GM18873 (cell line): ENCODE data around the gene TENT5D.
"Not testable (repeated sequence)": the region's sequence is repeated elsewhere in the genome, so short reads cannot be mapped to it uniquely, and the experiment has no call there.

Source experiments
- ATAC-seq: cut with Tn5 transposase; IDR thresholded peaks from one replicate; pipeline ENCODE4 v1.9.1; 2021; ENCODE audit warnings: mild to moderate bottlenecking, moderate library complexity, moderate number of reproducible peaks; ENCODE audit not compliant: unreplicated experiment, low FRiP score

The TENT5D gene

DNA sequence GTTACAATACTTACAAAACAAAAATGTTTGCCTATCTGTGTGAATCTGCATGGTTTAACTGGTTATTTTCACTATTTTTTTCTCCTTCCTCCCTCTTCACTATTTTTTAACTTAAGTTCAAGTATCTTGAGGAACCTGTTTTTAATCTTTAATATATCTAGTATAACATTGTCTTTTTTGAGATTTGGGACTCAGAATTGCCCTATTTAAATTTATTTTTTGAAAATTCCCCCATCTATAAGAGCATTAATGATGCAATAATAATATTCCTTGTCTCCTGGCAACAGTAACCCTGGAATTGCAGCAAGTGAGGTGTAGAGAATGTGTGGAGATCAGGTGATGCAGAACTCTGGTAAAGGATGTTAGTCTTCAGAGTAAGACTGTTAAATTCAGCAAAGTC is at the start of gene TENT5D:
TENT5D (plus strand) TSS at position 301 of the 400 bp plus-strand sequence. CDS start 22,093 bp downstream, outside the sequence.
- ATAC-seq, result no peak

DNA sequence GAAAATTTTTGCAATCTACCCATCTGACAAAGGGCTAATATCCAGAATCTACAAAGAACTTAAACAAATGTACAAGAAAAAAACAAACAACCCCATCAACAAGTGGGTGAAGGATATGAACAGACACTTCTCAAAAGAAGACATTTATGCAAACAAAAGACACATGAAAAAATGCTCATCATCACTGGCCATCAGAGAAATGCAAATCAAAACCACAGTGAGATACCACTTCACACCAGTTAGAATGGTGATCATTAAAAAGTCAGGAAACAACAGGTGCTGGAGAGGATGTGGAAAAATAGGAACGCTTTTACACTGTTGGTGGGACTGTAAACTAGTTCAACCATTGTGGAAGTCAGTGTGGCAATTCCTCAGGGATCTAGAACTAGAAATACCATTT is 34.6 kb upstream of the TENT5D start:
- not testable (repeated sequence) for ATAC-seq

DNA sequence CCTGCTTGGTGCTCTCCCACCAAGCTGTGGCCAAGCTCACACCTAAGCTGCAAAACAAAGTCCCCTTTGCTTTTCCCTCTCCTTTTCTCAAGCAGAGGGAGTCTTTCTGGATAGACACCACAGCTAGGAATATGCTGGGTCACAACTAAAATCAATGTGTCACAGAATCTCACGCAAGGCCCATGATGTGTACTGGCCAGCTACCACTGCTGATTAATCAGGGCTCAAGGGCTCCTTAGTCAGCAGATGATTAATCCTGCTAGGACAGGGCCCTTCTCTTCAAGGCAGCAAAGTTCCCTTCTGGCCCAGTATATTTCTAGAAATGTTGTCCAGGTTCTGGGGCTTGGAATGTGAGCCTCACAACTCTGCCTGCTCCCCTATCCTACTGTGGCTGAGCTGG is 32.0 kb upstream of the TENT5D start:
- no peak for ATAC-seq

DNA sequence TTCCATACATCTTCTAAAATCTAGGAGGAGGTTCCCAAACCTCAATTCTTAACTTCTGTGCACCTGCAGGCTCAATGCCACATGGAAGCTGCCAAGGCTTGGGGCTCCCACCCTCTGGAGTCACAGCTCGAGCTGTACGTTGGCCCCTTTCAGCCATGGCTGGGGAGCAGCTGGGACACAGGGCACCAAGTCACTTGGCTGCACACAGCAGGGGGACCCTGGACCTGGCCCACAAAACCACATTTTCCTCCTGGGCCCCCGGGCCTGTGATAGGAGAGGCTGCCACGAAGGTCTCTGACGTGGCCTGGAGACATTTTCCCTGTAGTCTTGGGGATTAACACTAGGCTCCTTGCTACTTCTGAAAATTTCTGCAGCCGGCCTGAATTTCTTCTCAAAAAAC is 8.2 kb upstream of the TENT5D start:
- ATAC-seq, result no peak

DNA sequence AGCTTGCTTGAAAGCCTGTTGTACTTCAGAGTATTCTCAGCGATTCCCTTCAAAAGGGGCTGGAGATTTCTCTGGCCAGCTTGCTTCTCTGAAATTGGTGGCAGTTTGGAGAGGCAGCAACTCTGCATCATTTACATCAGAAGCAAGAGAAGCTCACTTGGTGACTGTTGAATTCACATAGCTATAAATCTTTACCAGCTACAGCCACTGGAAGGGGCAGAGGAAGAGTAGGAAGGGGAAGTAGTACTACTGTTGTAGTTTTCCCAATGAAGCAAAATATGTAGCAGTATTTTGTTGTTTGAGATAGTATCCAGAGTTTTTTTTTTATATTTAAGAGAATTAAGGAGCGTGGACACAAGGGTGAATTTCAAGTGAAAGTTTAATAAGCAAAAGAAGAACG is 2.8 kb downstream of the TENT5D start:
- ATAC-seq, result no peak

DNA sequence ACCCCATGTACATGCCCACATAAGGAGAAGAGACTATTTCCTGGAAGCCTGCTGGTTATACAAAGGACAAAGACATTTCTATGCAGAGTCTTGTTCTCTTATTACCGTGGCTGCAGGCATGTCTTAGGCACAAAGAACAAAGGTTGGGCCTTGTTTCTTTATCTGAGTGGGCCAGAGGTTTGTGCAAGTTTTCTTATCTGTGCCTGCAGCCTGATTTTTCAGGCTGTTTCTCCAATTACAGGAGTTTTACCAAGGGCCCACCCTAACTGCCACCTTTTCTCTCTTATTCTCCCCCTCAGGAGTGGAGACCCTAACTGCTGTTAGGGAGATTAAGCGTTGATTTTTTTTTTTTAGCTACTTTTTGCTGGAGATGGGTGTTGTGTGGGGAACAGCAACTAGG is 3.5 kb downstream of the TENT5D start:
- no peak for ATAC-seq

DNA sequence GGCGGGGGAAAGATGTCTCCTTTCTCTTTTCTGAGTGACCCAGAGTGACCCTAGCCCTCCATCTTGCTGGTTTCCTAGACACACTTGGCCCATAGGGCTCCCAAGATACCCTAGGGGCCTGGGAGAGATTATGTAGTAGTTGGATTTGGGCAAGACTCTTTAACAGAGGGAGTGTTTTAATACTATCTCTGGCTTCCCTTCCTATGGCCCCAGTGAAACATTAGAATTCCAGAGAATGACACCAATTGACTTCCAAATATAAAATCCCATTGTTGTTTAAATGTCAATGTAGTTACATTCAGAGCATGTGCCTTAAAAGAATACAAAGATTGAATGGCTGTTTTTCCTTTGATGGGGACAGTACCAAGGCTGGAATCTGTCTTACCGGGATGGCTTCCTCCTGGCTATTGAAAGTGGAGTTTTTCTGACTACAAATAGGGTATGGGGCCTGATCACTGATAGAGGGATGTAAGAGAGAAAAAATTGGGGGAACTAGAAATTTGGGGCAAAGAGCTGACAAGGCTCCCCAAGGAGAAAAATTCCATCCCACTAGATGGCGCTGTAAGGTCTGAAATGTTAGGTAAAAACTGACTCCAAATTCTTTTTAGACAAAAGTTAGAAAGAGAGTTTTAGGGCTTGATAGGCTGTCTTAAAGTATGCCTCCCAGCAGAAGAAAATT is 10.7 kb downstream of the TENT5D start:
- ATAC-seq, result no peak

DNA sequence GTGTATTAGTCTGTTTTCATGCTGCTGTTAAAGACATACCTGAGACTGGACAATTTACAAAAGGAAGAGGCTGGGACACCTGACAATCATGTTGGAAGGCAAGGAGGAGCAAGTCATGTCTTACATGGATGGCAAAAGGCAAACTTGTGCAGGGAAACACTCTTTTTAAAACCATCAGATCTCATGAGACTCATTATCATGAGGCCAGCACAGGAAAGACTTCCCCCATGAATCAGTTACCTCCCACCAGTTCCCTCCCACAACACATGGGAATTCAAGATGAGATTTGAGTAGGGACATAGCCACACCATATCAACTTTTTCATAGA is 11.2 kb downstream of the TENT5D start:
- ATAC-seq, result no peak

DNA sequence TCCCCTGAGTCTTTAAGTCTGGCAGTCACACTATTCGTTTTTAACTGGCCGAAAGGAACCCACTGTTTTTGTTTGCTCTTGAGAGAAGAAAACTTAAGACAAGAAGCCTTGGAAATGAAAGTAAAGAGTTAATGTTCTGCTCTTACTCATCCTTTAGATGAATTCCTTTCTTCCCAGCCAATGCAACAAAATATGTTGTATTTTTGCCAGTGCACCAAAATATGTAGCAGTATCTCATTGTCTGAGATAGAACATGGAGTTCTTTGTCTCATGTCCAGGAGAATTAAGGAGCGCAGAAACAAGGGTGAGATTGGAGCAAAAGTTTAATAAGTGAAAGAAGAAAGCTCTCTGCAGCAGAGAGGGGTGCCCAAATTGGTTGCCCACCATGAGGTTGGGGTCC is 12.2 kb downstream of the TENT5D start:
- no peak for ATAC-seq

DNA sequence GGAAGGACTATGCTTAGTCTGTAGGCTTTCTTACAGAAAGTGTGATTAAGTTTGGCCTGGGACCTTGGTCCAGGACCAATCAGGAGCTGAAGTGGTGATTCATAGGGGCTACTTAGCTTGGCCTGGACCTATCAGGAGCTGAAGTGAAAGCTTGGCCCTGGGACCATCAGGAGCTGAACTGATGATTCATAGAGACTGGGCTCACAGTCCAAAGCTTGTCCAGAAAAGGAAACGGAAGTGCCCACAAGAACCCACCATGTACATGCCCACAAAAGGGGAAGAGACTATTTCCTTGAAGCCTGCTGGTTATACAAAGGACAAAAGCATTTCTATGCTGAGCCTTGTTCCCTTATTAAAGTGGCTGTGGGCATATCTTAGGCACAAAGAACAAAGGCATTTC is 12.6 kb downstream of the TENT5D start:
- no peak for ATAC-seq

DNA sequence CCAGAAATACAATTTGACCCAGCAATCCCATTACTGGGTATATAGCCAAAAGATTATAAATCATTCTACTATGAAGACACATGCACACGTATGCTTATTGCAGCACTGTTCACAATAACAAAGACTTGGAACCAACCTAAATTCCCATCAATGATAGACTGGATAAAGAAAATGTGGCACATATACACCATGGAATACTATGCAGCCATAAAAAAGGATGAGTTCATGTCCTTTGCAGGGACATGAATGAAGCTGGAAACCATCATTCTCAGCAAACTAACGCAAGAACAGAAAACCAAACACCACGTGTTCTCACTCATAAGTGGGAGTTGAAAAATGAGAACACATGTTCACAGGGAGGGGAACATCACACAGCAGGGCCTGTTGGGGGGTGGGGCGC is 47.9 kb downstream of the TENT5D start:
- ATAC-seq, result not testable (repeated sequence)

DNA sequence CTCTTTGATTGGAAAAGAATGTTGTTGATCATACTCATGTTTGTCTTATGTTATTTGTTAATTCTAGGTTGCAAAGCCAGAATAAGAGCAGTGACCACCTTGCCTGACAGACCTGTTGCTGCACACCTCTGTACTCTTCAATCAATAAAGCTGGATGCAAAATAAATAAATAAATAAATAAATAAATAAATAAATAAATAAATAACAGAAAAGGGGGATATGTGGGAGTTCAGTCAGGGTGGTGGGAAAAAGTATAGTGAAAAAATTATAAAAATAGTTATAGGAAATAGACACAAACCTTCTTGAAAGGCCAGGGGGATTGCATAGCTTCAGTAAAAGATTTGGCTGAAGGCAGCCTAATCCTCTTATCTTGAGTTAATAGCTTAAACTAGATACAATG is 51.3 kb downstream of the TENT5D start:
- no peak for ATAC-seq

DNA sequence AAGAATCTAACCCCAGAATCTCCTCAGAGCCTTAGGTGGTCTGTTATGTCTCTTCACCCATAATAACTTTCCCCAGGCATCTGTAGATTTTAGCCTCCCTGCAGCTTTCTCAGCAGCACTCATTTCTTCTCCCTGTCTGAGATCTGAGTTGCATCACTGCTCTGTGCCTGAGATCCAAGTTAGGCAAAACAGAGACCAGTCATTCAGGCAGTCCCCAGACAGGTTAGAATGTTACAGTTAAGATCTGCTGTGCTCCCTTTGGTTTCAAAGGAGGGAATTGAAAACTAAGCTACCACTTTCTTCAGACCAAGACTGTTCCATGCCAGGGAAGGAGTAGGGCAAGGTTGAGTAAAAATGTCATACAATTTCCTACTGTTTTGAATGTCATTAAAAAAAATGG is 65.3 kb downstream of the TENT5D start:
- ATAC-seq, result no peak

DNA sequence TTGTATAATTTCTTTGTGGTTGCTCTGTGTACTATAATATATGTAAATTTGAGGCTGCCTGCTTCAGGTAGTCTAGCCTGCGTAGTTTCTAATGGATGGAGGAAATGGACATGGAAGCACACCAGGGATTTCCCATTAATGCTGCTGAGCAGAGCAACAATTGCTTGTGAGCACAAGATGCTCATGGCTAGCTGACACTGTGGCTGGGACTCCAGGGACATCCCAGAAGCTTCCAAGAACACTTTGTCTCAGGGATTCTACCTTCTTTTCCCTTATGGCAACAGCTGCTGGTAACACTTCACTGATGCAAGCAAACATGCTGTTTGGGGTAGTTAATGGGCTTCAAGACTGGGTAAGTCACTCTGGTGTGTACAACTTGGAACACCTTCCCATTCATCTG is 66.1 kb downstream of the TENT5D start:
- no peak for ATAC-seq

DNA sequence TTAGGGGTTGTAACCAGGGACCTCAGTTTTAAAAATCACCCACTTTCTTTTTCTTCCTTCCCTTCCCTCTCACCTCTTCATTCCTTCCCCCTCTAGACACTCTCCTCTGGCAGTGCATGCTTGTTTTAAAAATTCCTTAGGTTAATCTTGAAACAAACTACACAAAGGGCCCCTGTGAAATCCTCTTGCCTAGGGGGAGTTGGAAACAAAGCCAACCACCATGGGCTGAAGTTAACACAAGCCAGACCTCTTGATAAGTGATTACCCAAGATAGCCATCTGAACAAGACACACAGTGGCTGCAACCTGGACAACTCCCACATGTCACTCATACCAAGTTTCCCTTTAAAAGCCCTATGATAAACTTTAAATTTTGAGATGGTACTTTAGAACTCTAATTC is 68.9 kb downstream of the TENT5D start:
- no peak for ATAC-seq
